ENCODE results near the gene CDH4.

GRCh38 chr20:61760321-61760720 is 508.3 kb downstream of the CDH4 start:
- TF ChIP-seq CTCF (CRISPR knock-in tag; IDR thresholded peaks at IDR 0.05) (no peak), ATF1 (CRISPR knock-in tag; IDR thresholded peaks at IDR 0.05) (no peak), NONO (IDR thresholded peaks at IDR 0.05) (no peak), NONO (CRISPR knock-in tag; conservative IDR thresholded peaks at IDR 0.05) (no peak), MTERF4 (CRISPR knock-in tag; IDR thresholded peaks at IDR 0.05) (no peak), JARID2 (CRISPR knock-in tag; IDR thresholded peaks at IDR 0.05; ENCODE audit: insufficient replicate concordance) (no peak), MXD4 (CRISPR knock-in tag; IDR thresholded peaks at IDR 0.05) (no peak), BHLHE40 (IDR thresholded peaks at IDR 0.05; ENCODE audit: low read length) (no peak), CEBPB (IDR thresholded peaks at IDR 0.05; ENCODE audit: borderline replicate concordance, low read depth, low read length) (no peak), CEBPG (CRISPR knock-in tag; IDR thresholded peaks at IDR 0.05) (no peak), MYC (CRISPR knock-in tag; IDR thresholded peaks at IDR 0.05; ENCODE audit: borderline replicate concordance) (no peak)

Measured in HepG2 (cell line).